AG10803 (cell line): ENCODE data around the gene GPR155.
"Not testable (repeated sequence)": the region's sequence is repeated elsewhere in the genome, so short reads cannot be mapped to it uniquely, and the experiment has no call there.

ENCODE experiments used
- DNase-seq: peaks from one replicate; pipeline ENCODE4 v3.0.0; 2010; ENCODE audit warnings: low read depth
- H3K4me3 ChIP-seq: 2 replicates; pipeline ENCODE4 v1.5.1; 2011; ENCODE audit warnings: mild to moderate bottlenecking, low read length, control low read depth
- CTCF ChIP-seq: conservative IDR thresholded peaks from 2 replicates; pipeline ENCODE4 v1.5.1; 2011; ENCODE audit warnings: mild to moderate bottlenecking, low read length, control low read depth, inconsistent platforms

Gene GPR155

DNA sequence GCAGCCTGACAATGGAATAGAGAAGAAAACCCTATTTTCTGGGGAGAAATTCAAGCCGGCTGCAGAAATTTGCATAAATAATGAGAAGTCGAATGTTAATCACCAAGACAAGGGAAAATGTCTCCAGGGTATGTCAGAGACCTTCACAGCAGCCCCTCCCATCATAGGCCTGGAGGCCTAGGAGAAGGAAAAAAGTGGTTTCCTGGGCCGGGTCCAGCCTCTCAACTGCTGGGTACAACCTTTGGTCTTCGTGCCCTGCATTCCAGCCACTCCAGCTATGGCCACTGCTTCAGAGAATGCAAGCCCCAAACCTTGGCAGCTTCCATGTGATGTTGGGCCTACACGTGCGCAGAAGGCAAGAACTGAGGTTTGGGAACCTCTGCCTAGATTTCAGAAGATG lies 97.3 kb downstream of the GPR155 start:
- TF ChIP-seq CTCF = no peak
- DNase-seq = no peak
- H3K4me3 ChIP-seq = no peak overlapping the region

DNA sequence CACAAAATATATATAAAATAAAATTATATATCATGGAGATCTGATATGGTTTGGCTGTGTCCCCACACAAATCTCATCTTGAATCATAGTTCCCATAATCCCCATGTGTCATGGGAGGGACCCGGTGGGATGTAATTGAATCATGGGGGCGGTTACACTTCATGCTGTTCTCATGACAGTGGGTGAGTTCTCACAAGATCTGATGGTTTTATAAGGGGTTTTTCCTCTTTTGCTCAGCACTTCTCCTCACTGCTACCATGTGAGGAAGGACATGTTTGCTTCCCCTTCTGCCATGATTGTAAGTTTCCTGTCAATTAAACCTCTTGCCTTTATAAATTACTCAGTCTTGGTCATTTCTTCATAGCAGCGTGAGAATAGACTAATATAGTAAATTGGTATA lies 98.1 kb downstream of the GPR155 start:
- H3K4me3 ChIP-seq, DNase-seq: not testable (repeated sequence)

GRCh38 chr2:174385201-174385600 lies 101.6 kb downstream of the GPR155 start:
- no peak overlapping the region for H3K4me3 ChIP-seq
- TF ChIP-seq CTCF = no peak
- no peak for DNase-seq

GRCh38 chr2:174383796-174384195 lies 103.0 kb downstream of the GPR155 start:
- H3K4me3 ChIP-seq = no peak overlapping the region
- TF ChIP-seq CTCF = no peak
- no peak for DNase-seq
